Activated CD4-positive, alpha-beta T cell treated with anti-CD3 and anti-CD28 coated beads for 24 hours (primary cell): ENCODE results near the gene PXDN.
"Not testable (repeated sequence)": the region's sequence is repeated elsewhere in the genome, so short reads cannot be mapped to it uniquely, and the experiment has no call there.

ENCODE experiments used
- DNase-seq, 2 donors: peaks; one replicate each; pipeline ENCODE4 v3.0.0-alpha.2; 2020; ENCODE audit warnings: low read depth in 2 of 2

The PXDN gene

DNA sequence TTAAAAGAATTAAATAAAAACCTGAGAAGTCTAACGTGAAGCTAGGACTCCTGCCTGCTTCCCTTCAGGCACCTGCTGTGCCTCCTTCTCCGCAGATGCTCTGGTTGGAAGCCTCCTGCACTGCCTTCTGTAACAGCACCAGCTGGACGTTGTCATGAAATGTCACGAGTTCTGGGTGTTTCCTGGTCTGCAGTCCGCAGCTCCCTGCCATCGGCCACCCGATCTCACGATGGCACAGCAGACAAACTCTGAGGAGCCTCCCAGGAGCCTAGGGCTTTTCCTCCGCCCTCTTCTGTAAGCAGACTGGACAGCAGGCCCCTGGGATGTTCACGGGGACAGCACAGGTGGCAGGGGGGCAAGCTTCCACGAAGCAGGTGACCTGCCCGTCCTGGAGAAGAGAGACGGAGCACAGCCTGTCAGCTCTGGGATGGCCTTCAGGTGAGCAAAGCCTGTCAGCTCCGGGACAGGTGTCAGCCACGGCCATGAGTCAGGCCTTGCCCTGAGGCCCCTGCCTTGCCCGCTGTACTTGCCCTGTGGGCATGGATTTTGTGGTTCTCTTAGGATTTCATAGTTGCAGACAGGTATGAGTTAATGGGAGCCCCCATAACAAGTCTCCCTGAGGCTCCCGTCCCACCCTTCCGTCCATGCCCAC is 110.3 kb downstream of the PXDN start:
- DNase-seq: no peak

GRCh38 chr2:1633092-1633671 is 111.1 kb downstream of the PXDN start:
- no peak for DNase-seq

- DNase-seq: no peak
Observed at GRCh38 chr2:1632510-1632909, 111.8 kb downstream of the PXDN start.

- no peak for DNase-seq
Observed at GRCh38 chr2:1632002-1632348, 112.3 kb downstream of the PXDN start.

DNA sequence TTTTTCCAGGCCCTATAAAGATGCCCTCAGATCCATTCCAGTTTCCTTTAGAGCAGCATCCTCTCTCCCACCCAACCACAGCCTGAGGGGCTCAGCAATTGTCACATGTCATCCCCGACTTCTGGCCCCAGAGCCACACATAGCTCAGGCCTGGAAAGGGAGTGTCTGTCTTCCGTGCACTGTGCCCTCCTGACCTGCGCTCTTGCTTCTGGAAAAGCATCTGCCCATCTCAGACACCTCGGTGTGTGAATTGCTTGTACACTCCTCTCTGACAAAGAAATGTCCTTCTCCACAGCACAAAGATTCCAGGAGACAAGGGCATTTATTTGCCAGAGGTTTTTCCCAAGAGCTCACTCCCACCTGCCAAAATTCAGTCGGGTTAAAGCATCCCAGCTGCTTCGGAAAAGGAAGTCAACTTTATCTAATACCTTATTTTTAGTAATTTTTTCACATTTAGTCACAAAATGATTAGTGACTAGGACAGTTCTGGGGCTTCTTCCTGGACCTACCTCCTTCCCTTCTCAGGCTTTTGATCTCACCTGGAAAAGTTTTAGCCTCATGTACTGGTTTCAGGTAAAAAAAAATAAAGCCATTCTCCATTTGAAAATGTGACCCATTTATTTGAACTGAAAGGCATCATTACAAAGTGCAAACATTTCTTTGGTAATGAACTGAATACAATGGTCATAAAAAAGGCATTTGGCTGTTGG is 112.9 kb downstream of the PXDN start:
- no peak for DNase-seq

DNA sequence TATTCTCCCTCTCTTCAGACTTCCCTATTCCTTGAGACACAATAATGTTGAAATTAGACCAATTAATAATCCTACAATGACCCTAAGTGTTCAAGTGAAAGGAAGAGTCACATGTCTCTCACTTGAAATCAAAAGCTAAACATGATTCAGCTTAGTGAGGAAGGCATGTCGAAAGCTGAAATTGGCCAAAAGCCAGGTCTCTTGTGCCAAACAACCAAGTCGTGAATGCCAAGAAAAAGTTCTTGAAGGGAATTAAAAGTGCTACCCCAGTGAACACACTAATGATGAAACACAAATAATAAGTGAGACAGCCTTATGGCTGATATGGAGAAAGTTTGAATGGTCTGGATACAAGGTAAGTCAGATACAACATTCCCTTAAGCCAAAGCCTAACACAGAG is 115.4 kb downstream of the PXDN start:
- DNase-seq: no peak

DNA sequence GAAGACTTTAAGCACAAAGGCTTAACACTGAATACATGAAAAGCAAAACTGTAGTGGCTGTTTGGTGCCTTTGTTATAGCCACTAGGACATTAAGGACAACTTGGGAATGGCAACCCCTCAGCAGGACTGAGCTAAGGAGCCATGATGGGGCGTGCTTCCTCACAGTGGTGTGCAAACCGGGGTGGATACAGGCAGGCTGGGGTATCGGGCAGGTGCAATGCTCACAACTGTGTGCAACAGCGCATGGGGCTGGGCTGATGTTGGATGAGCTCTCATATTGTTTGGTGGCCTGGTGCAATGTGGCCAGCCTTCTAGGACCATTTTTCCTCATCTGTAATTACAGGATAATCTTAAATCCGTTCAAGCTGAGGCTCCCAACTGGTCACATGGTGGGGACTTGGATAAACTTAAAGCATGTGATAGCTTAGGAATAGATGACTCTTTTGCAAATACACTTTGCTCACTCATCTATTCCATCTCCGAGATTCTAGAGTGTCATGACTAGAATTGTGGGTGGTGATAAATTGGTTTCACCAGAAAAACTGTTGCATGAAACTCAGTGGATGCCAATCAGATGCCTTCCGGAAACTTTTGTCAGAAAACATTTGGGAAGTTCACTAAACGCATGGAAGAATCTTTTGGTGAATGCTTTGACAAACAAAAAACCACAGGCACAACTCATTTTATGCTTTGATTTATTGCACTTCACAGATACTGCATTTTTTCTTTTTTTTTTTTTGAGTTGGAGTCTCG is 116.5 kb downstream of the PXDN start:
- DNase-seq: no peak

- DNase-seq: no peak
Observed at GRCh38 chr2:1626271-1626681, 118.0 kb downstream of the PXDN start.

GRCh38 chr2:1625281-1626001 is 118.9 kb downstream of the PXDN start:
- DNase-seq: no peak

DNA sequence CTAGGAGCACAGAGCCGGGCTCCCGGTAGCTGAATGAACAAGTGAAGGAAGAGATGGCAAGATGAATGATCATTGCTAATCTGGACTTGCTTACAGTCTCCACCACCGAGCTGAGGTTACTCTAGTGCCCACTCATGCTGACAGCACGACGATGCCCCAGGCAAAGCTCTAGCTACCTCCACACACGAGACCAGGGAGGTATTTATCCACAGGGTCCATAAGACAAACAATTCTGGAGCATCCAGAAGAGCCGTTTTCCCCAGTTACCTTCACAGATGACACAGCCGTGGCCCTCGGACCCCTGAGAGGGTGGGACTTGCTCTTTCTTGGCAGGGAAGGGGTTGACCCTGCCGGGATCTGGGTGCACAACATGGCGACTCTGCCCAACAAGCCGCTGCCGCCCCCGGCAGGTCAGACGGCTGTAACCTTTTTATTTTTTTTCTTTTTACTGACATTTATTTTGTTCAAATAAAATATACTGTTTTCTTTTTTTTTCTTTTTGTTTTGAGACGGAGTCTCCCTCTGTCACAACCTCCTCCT is 120.3 kb downstream of the PXDN start:
- DNase-seq: no peak

- DNase-seq: no peak
Observed at GRCh38 chr2:1622521-1623200, 121.7 kb downstream of the PXDN start.

DNA sequence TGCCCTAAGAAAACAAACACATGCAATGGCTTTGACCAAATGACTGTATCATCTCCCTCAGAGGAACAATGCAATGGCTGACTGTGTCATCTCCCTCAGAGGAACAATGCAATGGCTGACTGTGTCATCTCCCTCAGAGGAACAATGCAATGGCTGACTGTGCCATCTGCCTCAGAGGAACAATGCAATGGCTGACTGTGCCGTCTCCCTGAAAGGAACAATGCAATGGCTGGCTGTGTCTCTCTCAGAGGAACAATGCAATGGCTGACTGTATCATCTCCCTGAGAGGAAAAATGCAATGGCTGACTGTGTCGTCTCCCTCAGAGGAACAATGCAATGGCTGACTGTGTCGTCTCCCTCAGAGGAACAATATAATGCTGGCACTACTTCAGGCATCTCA is 122.3 kb downstream of the PXDN start:
- DNase-seq: not testable (repeated sequence)

DNA sequence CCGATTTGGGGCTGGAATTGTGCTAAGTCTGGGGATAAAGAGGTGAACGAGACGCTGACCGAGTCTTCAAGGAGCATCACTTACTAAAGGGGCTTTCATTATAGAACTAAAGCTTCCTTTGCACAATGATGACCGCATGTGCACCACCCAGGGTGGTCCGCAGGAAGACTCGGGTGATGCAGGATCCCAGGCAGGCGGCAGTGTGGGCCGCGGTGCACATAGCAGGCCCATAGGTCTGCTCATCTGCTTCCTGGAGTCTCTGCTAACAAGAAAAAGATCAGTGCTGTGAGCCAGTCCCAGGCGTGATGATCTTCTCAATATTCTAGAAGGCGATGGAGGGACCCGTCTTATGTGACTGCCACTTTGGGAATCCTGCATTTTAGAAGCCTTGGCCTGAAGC is 122.8 kb downstream of the PXDN start:
- DNase-seq: no peak

DNA sequence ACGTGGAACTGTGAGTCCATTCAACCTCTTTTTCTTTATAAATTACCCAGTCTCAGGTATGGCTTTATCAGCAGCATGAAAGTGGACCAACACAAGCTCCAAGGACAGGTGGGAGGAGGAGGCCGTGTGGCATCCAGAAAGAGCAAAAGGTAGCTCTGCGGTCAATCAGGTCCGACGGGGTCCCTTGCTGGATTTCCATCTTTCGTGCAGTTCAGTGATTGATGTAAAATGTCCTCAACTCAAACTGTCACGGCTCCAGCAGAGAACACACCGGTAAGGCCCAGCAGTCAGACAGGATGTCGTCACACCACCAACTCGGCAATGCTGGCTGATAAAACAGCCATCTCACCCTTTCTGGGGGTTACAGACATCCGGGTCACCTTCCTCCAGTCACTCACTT is 123.3 kb downstream of the PXDN start:
- DNase-seq: no peak

DNA sequence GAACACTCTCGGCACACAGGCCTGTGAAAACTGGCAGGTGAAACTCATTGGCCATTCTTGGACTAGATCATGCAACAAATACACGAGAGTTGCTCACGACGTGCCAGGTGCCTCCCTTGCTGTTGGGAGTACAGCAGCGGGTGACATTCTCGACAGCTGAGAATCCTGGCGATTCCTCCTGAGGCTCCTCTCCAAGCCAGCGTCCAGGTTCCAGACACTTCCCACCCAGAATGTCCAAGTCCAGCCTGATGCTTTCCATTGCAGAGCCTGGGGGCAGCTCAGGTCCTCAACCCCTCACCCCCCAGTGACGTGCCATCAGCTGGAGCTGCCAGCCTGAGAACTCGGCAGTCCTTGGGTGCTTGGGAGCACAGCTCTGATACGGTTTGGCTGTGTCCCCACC is 124.2 kb downstream of the PXDN start:
- DNase-seq: no peak

- DNase-seq: no peak
Observed at GRCh38 chr2:1619556-1619955, 124.8 kb downstream of the PXDN start.

DNA sequence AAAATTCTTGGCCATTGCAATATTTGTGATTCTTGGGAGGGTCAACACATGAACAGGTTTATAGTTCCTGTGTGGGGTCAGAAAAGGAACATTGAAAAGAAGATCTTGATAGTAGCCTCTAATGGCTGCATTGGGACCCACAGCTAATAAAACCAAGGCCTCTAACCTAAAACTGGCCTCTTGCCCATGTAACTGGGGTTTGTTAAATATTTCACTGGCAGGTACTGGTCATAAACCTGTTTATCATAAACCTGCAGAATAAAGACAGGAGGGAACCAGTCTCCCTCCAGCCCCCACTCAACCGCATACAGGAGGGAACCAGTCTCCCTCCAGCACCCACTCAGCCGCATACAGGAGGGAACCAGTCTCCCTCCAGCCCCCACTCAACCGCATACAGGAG is 125.3 kb downstream of the PXDN start:
- no peak for DNase-seq

- DNase-seq: no peak
Observed at GRCh38 chr2:1618191-1618961, 125.9 kb downstream of the PXDN start.

- DNase-seq: no peak
Observed at GRCh38 chr2:1617425-1618021, 126.8 kb downstream of the PXDN start.

GRCh38 chr2:1614564-1614963 is 129.8 kb downstream of the PXDN start:
- DNase-seq: no peak
